ENCODE measurements around the gene SOBP.

DNA sequence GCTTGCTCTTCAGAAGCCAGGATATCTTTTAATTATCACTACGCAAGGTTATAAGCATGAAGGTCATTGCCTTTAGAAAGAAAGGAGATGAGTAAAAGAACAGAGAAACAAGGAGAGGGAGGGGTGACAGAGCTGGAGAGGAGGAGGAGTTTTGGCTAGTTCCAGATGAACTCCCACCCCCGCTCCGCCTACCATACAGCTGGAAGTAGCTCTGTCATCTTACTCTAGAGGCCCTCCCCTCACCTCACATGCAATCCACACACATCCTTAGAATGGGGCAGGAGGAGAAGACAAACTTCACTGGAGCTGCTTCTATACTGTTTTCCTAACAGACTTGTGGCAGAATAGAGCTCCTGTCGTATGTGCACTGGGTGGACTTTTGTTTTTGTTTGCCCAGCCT, 189.5 kb downstream of the SOBP start:
- TF ChIP-seq, protein P1, sequence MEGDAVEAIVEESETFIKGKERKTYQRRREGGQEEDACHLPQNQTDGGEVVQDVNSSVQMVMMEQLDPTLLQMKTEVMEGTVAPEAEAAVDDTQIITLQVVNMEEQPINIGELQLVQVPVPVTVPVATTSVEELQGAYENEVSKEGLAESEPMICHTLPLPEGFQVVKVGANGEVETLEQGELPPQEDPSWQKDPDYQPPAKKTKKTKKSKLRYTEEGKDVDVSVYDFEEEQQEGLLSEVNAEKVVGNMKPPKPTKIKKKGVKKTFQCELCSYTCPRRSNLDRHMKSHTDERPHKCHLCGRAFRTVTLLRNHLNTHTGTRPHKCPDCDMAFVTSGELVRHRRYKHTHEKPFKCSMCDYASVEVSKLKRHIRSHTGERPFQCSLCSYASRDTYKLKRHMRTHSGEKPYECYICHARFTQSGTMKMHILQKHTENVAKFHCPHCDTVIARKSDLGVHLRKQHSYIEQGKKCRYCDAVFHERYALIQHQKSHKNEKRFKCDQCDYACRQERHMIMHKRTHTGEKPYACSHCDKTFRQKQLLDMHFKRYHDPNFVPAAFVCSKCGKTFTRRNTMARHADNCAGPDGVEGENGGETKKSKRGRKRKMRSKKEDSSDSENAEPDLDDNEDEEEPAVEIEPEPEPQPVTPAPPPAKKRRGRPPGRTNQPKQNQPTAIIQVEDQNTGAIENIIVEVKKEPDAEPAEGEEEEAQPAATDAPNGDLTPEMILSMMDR (IDR thresholded peaks at IDR 0.05), result no peak
- no peak for TF ChIP-seq POLR2A (IDR thresholded peaks at IDR 0.05)
